Lower leg skin (tissue), 3 donors: ENCODE measurements around the gene LRSAM1.

ENCODE experiments used
- CTCF ChIP-seq, 3 donors: fragments of 450-650 bp; IDR thresholded peaks; one replicate each; pipeline ENCODE4 v1.5.1; 2016; ENCODE audit warnings: antibody characterized with exemption in 3 of 3, mild to moderate bottlenecking in 3 of 3, moderate library complexity in 2 of 3
- POLR2A ChIP-seq, 2 donors: fragments of 450-650 bp; IDR thresholded peaks; one replicate each; pipeline ENCODE4 v1.6.1; 2016 to 2017; ENCODE audit warnings: antibody characterized with exemption in 2 of 2, mild to moderate bottlenecking in 1 of 2, moderate library complexity in 1 of 2

GRCh38 chr9:127506117-127506813, 55.0 kb downstream of the LRSAM1 start:
- no peak for TF ChIP-seq CTCF (IDR thresholded peaks at IDR 0.05)
- no peak for TF ChIP-seq POLR2A (IDR thresholded peaks at IDR 0.05)
